Fibroblast of villous mesenchyme (primary cell): Measurements from ENCODE around the gene TMEM53. TPM values are rescaled to one million over a fixed set of nuclear protein-coding genes. Genes with fewer than 3 reads are reported as not detected.

Experiments used
- DNase-seq: peaks from one replicate; pipeline ENCODE4 v3.0.0-alpha.2; 2010; ENCODE audit warnings: low read depth
- H3K4me3 ChIP-seq: 2 replicates; pipeline ENCODE4 v1.5.1; 2011; ENCODE audit warnings: low read depth, mild to moderate bottlenecking, low read length
- total RNA-seq: library from RNA; depleted of rRNA; stranded (reverse); fragments of >200 nt; gene quantifications from 2 replicates; pipeline ENCODE4 v1.2.3, GENCODE V29; 2012
- TF ChIP-seq, protein P1 (sequence below): IDR thresholded peaks from 2 replicates; pipeline ENCODE4 v1.5.1; 2012; ENCODE audit warnings: low read depth, mild to moderate bottlenecking, low read length; ENCODE audit not compliant: insufficient read depth

The TMEM53 gene
- total RNA-seq, 1 donor: 7.3 TPM

DNA sequence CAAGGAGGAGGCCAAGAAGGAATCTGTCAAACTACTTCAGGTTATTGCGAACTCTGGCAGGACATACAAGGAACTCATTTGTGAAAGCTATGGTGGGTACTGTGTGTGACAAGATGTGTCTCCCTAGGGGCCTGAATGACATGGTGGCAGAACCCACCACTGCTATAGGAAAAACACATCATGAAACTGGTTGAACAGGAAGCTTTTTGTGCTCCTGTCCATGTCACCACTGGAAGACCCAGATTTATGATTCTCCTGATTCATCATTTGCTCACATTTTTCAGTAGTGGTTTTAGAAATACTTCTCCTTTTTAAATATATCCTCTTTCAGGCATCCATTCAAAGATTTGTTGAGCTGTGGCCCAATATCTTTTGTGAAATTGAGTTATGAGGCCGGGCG lies 23.9 kb upstream of the TMEM53 start:
- TF ChIP-seq, protein P1, sequence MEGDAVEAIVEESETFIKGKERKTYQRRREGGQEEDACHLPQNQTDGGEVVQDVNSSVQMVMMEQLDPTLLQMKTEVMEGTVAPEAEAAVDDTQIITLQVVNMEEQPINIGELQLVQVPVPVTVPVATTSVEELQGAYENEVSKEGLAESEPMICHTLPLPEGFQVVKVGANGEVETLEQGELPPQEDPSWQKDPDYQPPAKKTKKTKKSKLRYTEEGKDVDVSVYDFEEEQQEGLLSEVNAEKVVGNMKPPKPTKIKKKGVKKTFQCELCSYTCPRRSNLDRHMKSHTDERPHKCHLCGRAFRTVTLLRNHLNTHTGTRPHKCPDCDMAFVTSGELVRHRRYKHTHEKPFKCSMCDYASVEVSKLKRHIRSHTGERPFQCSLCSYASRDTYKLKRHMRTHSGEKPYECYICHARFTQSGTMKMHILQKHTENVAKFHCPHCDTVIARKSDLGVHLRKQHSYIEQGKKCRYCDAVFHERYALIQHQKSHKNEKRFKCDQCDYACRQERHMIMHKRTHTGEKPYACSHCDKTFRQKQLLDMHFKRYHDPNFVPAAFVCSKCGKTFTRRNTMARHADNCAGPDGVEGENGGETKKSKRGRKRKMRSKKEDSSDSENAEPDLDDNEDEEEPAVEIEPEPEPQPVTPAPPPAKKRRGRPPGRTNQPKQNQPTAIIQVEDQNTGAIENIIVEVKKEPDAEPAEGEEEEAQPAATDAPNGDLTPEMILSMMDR: no peak

DNA sequence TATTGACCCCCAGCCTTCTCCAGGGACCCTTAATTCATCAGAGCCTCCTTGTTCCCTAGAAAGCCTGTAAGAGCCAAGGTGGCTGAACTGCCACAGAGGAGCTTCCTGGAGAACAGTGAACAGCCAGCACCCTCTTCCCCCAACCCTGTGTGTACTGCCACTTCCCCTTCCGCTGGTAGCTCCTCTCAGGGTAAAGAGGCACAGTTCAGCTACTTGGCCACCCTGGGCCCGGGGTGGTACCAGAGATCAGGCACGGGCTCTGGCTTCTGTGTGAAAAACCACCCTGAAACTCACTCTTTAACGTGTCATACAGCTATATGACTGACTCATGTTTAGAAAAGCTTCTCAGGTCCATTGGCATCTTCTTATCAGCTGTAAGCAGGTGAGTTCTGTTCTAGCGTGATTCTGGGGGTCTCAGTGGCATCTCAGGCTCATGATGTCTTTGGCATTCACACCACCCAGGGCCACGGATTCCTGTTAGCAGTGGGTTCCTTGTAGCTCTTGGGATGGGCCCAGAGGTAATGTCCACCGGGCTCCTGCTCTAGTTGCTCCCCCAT lies 22.6 kb upstream of the TMEM53 start:
- H3K4me3 ChIP-seq: no peak overlapping the region
- TF ChIP-seq, protein P1: no peak
- DNase-seq: no peak

More for the DNA sequence above, 23.9 kb upstream of the TMEM53 start:
- no peak for DNase-seq
- no peak overlapping the region for H3K4me3 ChIP-seq

DNA sequence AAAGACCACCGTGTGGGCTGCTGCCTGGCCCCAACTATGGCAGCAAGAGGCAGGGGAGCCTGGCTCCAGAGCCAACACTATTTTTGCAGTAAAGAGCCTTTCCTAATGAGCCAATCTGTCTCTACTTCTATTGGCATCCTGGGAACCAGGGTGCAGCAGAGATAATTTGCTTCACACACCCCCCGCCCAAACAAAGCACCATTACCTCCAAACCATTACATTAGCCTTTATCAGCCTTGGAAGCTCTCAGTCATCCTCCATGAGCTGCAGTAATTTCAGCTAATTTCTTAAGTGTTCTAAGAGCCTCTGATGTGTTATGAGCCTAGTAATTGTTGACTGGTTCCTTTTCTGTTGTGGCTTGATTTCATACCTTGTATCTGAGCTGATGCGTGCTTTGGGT lies 21.8 kb upstream of the TMEM53 start:
- H3K4me3 ChIP-seq: no peak overlapping the region
- no peak for DNase-seq
- TF ChIP-seq, protein P1: no peak

DNA sequence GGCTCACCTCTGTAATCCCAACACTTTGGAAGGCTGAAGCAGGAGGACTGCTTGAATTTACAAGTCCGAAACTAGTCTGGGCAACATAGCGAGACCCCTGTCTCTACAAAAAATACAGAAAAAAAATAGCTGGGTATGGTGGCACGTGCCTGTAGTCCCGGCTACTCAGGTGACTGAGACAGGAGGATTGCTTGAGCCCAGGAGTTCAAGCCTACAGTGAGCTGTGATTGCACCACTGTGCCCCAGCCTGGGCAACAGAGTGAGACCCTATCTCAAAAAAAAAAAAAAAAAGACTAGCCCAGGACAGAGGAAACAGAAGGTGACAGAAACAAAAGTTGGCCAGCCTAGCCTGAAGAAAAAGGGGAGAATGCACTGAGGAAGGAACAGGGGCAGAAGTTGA lies 21.4 kb upstream of the TMEM53 start:
- no peak overlapping the region for H3K4me3 ChIP-seq
- no peak for DNase-seq
- TF ChIP-seq, protein P1: no peak

DNA sequence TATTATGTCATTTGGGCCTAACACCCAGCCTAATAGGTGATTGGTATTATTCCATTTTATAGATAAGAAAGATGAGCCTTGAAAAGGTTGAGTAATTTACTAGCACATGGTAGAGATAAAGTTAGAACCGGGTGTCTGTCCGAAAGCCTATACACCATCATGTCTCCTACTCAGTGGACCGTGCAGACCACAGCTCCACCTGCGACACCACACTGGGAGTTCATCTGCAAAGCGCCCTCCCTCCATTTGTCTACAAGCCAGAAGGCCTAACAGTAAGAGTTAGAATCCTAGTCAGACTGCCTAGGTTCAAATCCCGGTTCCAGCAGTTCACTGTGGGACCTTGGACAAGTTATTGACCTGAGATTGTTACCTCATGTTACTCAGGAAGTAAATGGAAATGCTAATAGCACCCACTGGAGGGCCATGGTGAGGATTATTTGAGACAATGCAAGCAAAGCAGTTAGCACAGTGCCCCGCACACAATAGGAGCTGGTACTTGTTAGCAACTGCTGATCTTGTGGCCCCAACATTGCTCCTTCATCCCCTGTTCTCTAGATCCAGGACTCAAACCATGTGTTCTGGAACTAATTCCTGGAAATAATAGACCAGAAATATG lies 20.7 kb upstream of the TMEM53 start:
- DNase-seq: no peak
- TF ChIP-seq, protein P1: no peak
- no peak overlapping the region for H3K4me3 ChIP-seq

DNA sequence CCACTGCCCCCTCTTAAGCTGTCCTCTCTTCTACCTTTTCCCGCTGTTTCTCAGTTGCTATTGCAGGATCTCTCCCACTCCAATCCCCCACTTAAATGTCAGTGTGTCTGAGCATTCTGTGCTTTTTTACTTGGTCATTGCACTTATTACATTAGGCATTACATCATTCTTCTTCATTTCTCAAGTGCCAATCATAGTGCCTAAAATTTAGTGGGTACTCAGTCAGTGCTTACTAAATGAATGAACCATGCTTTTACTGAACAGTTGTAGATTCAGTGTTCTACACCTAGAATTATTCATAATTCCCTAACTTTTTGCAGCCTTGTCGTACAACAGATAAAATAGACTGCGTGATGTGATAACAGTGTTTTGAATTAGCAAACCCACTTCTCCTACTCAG lies 19.6 kb upstream of the TMEM53 start:
- H3K4me3 ChIP-seq: no peak overlapping the region
- DNase-seq: no peak
- TF ChIP-seq, protein P1: no peak

DNA sequence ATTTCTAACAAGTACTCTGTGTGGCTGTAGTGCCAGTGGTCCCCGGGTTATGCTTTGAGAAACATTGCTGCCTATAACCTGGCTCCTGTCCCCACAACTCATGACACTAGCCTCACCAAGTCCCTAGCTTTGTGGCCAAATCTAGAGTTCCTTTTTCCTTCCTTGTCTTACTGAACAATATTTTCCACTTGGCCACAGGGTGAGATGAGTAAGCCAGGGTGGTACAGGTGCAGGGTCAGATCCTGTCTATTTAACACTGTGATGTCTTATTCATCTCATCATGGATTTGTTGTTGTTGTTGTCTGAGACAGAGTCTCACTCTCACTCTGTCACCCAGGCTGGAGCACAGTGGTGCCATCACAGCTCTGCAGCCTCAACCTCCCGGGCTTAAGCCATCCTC lies 18.9 kb upstream of the TMEM53 start:
- TF ChIP-seq, protein P1: no peak
- H3K4me3 ChIP-seq: no peak overlapping the region

More for the DNA sequence above, 18.9 kb upstream of the TMEM53 start:
- DNase-seq: no peak
